Stimulated activated CD4-positive, alpha-beta T cell treated with anti-CD3 and anti-CD28 coated beads, Interleukin-15, amount 100 ng/mL, for 1 hour (primary cell): ENCODE data around the gene TTLL12.

Experiments
- DNase-seq, 2 donors: peaks; one replicate each; pipeline ENCODE4 v3.0.0-alpha.2; 2020; ENCODE audit warnings: low read depth in 1 of 2, low spot score in 1 of 2

The TTLL12 gene

DNA sequence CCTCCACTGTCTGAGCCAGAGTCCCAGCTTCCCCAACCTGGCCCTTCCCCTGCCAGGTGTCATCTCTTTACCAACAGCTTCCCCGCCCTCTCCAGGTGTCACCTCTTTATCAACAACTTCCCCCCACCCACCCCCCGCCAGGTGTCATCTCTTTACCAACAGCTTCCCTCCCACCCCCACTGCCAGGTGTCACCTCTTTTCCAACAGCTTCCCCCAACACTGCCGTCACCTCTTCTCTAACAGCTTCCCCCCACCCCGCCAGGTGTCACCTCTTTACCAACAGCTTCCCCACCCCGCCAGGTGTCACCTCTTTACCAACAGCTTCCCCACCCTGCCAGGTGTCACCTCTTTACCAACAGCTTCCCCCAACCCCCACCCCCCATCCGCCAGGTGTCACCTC lies 29.8 kb upstream of the TTLL12 start:
- DNase-seq, result no peak

DNA sequence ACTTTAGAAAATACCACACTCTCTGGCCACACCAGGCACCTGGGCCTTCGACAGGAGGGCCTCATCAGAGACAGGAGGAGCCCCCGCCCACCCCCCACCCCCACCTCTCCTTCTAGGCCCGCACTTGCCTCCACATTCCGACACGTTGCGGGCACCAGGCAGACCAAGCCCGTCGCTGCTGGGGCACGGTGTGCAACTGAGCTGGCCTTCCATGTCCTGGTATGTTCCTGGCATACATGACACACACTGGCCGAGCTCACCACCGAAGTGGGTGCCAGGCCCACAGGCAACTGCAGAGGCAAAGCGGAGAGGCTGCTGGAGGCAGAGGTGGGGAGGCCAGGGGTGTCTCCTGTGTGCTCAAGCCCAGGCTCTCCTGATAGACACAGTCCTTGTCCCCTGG lies 27.0 kb upstream of the TTLL12 start:
- DNase-seq, result no peak

DNA sequence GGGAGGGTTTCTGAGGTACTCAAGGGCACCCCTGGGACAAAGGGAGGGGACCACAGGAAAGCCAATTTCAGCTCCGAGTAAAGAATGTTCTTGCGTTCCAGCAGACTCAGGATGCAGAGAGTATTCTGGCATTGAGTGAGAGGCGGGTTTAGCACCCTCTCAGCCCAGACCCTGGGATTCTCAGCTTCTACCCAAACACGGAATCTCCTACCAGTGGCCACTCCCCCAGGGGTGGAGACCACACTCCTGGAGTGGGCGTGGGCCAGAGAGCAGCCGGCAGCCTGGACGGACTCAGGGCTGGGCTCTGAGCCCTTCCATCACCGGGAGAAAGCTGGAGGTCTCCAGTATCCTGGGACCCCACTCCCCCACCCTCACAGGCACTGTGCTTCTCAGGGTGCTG lies 26.1 kb upstream of the TTLL12 start:
- DNase-seq, result no peak

DNA sequence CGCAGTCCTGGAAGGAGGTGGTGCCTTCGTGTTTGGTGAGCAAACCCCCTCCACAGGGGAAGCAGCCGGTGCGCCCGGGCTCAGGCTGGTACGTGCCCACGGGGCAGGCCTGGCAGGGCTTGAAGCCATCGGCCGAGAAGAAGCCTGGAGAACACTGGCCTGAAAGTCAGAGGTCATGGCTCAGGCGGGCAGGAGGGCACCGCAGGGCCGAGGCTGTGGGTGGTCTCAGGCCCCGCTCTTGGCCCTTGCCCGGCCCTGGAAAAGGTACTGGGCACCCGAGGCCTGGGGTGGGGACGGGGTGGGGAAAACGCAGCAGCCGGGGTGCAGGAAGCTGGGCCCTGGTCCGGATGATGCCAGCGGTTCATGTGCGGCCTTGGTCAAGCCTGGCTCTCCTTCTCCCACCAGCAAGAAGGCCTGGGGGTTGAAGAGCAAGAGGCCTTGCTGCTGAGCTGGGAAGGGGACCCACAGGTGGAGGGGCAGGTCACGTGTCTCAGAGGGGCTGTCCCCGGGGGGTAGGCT lies 25.6 kb upstream of the TTLL12 start:
- no peak for DNase-seq

DNA sequence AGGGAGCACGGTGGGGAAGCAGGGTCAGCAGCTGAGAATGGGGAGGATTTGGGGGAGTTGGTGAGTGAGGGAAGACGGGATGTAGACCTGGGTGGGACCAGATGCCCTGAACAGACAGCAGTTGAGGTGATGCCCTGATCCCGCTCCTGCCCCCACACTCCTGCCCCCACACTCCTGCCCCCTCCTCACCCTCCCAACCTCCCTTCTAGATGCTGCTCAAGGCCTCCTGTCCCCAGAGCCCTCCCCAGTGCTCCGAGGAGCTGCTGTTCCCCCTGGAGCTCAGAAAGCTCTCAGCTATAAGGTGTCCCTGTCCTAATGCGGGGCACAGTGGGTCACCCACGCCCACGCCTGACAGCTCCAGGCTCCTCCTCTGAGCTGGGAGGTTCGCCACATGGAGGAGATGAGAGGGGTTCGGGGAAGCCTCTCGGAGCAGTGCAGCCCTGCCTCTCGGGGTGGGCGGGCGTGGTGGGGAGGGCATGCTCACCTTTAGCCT lies 25.1 kb upstream of the TTLL12 start:
- no peak for DNase-seq

DNA sequence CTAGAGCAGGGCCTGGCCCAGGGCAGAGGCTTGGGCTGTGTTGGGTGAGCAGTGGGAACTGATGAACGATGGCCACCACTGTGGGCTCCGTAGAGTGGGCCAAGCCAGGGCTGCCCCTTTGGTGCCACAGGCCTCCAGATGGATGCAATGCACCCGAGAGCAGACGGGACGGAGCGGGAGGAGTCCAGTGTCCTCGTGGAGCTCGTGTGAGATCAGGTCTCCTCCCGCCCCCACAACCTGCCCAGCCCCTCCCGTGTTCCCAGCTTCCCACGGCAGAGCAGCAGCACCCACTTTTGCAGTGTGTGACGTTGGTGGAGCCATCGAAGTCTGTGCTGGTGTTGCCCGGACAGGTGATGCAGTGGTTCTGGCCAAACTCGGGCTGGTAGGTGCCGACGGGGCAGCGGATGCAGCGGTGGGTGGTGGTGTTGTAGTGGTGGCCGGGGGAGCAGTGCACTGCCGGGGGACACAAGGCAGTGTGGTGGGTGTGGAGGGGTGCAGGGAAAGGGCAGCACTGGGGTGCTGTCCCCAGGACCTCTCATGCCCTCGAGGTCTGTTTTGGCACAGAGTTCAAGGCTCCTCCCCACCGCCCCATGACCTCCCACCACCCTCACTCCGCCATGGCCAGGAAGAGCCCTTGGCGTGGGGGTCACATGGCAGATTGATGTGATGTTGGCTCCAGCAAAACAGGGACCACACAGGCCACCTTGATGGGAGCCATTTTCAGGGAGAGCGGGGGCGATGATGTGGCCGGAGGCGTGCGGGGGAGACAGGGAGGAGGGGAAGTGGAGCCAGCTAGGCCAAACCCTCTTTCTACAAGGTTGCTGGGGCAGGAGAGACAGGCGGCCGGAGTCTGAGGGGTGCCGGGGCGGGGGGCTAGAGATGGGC lies 23.9 kb upstream of the TTLL12 start:
- DNase-seq, result no peak

DNA sequence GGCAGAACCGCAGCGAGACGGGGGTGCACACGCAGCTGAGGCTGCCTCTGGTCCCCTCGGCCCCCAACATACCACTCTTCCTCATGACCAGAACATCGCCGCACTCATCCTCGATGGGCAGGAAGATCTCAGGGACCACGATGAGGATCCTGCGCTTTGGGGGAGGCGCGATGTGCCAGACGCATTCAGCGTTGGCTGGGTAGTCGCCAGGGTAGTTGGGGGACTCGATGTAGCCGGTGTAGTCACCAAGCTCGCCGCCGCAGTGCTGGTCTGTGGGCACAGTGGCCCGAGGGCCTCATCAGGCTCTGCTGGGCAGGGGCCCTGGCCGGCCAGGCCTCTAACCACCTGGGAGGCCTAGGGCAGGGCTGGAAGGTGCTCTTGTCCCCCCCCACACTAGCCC lies 23.0 kb upstream of the TTLL12 start:
- DNase-seq, result no peak

DNA sequence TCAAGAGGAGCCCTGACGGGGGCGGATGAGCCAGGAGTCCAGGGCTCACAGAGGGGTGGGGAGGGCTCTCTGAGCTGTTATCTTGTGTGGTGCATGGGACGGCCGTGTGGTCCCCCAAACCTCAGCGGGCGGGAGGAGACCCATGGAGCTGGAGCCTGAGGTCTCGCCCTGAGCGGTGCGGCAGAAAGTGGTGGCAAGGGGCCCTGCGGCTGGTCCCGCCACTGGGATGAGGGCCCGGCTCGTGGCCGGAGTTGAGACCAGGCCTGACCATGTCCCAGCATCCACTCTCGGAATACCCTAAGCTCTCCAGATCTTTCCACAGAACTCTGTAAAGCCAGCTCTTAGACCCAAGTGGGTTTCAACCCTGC lies 22.6 kb upstream of the TTLL12 start:
- no peak for DNase-seq

DNA sequence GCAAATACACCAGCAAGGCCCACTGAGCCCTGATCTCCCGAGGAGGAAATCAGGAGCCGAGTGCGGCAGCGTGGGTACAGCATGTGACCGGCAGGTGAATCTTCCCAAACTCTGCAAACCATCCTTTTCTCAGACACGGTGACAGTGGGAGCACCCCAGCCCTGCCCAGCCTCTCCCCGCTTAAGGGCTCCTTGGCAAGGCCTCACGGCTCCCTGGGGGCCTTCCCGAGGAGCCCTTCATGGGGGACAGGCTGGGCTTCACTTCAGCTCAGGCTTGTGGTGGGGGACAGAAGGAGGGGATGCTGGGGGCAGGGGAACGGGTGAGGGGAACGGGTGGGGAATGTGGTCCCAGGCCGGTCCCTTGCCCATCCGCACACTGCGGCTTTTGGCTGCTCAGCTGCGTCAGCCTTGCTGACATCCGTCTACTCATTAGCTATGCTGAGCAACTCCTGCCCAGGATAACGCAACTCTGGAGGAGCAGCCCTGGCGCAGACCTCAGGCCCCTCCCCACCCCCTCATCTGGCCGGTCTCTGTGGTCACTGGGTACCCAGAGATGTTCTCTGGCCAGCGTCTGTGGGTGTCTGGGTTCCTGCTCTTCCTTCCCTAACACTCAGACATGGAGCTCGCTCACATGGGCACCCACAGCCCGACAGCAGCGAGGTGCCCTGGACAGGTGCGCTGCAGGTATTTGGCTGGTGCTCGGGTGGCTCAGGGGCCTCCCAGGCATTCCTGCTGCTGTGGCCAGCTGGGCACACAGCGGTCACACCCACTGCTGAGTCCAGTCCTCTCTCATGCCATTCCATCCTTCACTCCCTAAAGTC lies 22.0 kb upstream of the TTLL12 start:
- DNase-seq, result no peak

DNA sequence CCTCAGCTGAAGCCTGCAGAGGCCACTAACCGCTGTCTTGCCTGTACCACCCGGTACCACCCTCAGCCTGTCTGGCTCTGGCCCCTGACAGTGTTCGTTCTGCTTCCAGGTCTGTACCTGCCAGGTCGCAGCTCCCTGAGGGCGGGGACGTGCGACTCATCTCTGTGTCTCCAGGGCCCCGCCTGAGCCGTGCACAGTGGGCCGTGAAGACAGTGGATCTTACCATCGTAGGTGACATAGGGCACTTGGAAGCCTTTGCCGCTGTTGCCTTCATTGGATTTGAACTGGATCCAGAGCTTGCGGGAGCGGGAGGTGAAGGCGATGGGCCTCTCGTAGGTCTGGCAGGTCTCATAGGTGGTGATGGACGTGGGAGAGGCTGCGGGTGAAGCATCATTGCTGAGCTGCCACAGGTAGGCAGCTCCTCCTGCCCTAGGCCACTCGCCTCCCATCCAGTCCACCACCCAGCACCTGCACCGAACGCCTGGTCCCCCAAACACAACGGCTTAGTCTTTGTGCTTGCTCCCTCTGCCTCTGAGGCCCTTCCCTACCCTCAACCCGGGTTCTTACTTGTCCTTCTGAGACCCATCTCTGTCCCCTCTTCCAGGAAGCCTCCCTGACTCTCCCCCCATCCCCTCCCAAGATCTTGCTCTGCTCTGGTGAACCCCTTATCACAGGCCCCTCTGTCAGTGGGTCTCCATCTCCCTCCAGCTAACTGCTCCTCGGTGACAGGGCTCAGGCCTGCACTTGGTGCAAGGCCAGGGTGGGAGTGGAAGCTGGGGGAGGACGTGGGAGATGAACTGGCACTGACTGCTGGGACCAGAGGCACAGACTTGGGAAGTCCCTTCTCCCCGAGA lies 21.1 kb upstream of the TTLL12 start:
- no peak for DNase-seq

DNA sequence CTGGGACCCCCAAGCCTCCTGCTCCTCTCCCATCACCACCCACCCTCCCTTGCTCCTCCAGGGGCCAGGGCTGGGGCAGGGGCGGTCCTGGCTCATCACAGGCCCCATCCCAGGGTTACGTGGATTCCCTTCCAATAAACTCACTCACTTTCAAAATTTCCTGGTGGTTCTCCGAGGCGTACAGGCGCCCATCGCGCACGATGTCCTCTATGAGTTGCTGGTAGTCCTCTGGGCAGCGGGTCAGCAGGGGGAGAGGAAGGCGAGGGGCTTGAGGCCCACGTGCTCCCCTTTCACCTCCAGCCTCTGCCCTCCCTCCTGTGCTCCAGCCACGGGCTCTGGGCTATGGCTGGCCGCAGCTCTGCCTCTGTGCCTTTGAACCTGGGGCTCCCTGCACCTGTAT lies 20.5 kb upstream of the TTLL12 start:
- no peak for DNase-seq

DNA sequence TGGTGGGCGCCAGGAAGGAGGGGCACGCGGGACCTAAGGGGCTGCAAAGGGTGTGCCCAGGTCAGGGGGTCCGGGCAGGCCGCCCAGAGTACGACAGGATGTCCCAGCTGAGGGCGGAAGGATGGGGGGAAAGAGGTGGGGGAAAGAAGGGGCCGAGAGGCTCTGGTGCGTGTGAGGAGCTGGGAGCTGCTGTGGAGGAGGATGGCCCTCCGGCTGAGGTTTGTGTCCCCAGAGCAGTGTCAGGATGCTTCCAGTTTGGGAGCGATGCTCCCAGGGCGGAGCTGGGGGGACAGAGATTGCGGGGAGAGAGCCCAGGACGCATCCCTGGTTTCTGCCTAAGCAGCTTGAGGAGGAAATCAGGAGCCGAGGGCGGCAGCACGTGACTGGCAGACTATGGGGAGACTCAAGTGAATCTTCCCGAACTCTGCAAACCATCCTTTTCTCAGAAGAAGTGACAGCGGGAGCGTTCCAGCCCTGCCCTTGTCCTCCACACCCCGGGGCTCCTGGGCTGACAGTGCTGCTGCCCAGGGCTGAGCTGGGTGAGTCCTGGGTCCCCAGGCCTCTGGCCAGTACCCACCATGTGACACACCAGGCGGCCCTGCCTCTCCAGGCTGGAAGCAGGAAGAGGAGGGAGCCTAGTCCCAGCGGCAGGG lies 19.7 kb upstream of the TTLL12 start:
- no peak for DNase-seq

DNA sequence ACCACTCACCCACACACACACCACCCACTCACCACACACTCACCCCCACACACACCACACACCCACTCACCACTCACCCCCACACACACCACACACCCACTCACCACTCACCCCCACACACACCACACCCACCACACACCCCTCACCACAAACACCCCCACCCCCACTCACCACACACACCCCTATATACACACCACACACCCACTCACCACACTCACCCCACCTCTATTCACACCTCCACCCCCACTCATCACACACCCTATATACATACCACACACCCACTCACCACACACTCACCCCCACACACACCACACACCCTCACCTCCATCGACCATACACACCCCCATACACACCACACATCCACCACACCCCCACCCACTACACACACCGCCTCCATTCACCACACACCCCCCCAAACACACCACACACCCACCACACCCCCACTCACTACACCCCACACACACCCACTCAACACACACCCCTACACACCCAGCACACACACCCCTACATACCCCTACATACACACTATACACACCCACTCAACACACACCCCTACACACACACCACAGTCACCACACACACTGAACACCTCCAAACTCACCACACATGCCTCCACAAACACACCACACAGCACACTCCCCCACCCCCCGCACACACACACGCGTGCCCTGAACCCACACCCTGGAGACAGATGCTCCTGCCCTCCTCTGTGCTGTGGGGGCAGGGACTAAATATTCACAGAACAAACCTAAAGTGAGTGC lies 19.0 kb upstream of the TTLL12 start:
- DNase-seq, result no peak

DNA sequence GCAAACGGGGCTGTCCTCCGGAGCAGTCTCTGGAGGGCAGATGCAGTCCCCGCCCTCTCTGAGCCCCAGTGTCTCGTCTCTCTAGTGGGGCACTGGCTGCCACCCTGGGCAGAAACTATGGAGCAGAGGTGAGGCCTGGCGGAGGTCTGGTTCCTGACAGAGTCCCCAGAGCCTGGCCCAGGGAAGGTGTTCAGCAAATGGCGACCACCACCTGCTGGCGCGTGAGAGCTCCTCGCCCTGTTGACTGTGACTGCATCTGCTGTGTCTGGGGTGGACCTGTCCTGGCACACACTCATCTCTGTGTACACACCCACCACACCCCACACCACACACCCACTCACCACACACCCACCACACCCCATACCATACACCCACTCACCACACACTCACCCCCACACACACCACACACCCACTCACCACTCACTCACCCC lies 18.3 kb upstream of the TTLL12 start:
- no peak for DNase-seq

DNA sequence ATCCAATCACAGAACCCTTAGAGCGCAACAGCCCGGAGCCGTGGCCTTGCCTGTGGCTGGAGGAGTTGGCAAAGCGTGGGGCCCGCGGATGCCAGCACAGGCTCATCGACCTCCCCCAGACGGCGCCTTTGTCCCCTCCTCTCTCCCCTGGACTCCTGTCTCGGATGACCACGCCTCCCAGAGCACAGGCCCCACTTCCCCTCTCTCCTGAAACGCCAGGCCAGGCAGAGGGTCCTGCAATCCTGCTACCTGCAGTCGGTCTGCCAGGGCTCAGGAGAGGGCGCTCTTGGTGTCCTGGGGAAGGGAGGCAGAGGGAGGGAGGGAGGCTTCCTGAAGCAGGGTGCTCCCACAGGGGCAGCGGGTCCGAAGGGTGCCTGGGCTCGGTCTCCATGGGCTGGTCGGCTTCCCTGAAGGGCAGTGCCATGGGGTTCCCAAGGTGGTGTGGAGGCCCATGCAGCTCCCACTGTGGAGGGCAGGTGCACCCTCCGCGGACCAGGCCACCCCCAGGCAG lies 16.6 kb upstream of the TTLL12 start:
- no peak for DNase-seq

DNA sequence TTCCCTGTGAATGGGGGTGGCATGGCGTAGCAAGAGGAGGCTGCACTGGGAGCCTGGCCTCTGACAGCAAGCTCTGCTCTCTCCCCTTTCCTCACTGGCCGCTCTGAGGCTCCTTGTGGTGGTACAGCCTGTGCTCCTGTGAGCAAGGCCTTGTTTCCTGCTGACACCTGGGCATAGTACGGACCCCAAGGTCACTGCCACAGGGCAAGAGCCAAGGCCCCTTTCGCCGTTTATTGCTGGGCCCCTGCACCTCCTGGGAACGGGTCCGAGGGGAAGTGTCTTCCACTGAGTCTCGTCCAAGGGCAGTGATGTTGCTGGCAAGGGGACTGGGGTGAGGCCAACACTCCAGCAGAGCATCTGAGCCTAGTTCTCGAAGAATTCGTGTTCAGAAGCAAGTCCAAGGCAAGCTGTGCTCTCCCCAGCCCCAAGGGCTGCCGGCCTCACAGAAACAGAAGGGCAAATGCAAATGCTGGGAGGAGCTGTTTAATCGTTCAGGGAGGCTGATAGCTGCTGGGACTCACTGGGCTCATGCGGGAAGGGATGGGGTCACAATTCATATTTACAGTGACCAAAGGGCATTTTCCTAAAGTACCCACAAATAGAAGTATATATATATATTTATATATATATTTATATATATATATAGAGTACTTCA lies 15.9 kb upstream of the TTLL12 start:
- DNase-seq, result no peak

DNA sequence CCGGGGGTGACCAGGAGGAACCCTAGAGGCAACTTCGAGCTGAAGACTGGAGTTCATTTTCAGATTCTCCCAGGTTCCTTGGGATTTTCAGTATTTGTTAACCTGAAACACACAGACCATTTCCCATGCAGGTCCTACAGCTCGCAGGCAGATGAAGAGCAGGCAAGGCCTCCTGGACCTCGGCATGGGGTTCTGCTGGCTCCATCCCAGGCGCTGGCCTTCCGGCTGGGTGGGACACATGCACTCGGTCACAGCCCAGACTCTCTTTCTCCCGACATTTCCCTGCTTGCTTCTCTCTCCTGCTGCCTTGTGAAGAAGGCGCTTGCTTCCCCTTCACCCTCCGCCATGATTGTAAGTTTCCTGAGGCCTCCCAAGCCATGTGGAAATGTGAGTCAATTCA lies 15.4 kb upstream of the TTLL12 start:
- DNase-seq, result no peak

DNA sequence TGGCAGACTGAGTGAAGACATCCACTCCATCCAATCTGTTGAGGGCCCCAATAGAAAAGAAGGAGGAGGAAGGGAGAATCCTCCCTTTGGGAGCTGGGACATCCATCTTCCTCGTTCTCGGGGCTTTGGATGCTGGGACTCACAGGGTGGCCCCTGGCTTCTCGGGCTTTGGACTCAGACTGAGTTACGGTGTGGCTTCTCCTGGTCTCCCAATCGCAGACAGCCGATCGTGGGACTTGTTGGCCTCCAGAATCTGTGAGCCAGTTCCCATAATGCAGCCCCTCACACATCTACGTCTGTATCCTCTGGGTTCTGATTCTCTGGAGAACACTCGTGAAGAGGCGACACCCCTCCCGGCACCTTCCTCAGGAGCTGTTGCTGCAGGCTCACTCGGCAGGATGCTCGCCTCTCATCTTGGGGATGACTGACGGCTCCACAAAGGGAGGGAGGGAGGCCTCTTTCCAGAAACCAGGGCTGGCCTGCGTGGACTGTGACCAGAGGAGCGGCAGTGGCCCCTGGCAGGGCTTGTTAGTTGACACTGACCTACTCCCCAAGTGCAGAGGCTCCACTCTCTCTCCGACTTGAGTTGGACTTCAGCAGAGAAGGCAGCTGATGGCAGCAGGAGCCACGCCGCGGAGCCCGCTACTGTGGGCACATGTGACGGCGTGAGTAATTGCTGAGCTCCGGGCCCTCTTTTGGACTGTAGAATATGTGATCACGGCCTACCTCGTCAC lies 14.7 kb upstream of the TTLL12 start:
- no peak for DNase-seq
